Measurements from ENCODE around the gene BET1L. TPM values are rescaled to one million over a fixed set of nuclear protein-coding genes. Genes with fewer than 3 reads are reported as not detected.

The BET1L gene
- total RNA-seq, 1 experiment from 2014 or later = 89.0 TPM

DNA sequence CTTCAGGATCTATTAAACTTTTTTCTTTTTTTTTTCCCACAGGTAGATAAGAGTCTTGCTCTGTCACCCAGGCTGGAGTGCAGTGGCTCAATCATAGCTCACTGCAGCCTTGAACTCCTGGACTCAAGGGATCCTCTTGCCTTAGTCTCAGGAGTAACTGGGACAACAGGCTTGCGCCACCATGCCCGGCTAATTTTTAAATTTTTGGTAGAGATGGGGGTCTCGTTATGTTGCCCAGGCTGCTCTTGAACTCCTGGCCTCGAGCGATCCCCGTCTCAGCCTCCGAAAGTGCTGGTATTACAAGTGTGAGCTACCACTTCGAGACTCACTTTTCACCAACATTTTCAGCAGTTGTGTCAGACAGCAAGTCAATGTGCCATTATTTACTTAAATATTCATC is 28.0 kb upstream of the BET1L start:
- intact Hi-C loops (cut with micrococcal nuclease; ENCODE audit: unreplicated experiment) = no loop called here

GRCh38 chr11:232783-233565 is 25.8 kb upstream of the BET1L start:
- no peaks in the 10 kb centered on the region for H3K9me3 ChIP-seq (ENCODE audit: control insufficient read depth, insufficient read depth, low read depth, low read length)
- ChIA-PET POLR2A (no interaction called here), CTCF (no interaction called here)
- no peak for ATAC-seq
- no TSS peak for BruUV-seq (replicated peaks)
- in situ Hi-C loops (cut with HindIII; ENCODE audit: low pct_unique_long_range_greater_than_20kb, low sequenced_read_pairs) = no loop called here
- no peaks in the 10 kb centered on the region for H3K27me3 ChIP-seq (ENCODE audit: control insufficient read depth, insufficient read depth, low read length)
- TF ChIP-seq, protein P1, sequence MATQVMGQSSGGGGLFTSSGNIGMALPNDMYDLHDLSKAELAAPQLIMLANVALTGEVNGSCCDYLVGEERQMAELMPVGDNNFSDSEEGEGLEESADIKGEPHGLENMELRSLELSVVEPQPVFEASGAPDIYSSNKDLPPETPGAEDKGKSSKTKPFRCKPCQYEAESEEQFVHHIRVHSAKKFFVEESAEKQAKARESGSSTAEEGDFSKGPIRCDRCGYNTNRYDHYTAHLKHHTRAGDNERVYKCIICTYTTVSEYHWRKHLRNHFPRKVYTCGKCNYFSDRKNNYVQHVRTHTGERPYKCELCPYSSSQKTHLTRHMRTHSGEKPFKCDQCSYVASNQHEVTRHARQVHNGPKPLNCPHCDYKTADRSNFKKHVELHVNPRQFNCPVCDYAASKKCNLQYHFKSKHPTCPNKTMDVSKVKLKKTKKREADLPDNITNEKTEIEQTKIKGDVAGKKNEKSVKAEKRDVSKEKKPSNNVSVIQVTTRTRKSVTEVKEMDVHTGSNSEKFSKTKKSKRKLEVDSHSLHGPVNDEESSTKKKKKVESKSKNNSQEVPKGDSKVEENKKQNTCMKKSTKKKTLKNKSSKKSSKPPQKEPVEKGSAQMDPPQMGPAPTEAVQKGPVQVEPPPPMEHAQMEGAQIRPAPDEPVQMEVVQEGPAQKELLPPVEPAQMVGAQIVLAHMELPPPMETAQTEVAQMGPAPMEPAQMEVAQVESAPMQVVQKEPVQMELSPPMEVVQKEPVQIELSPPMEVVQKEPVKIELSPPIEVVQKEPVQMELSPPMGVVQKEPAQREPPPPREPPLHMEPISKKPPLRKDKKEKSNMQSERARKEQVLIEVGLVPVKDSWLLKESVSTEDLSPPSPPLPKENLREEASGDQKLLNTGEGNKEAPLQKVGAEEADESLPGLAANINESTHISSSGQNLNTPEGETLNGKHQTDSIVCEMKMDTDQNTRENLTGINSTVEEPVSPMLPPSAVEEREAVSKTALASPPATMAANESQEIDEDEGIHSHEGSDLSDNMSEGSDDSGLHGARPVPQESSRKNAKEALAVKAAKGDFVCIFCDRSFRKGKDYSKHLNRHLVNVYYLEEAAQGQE (IDR thresholded peaks at IDR 0.05; ENCODE audit: insufficient read depth in 1 of 2, low read depth in 2 of 2, low read length in 1 of 2) = no peak
- TF ChIP-seq TCF7L2 (IDR thresholded peaks at IDR 0.05; ENCODE audit: low read depth, low read length) = no peak
- no peak for TF ChIP-seq SIN3A (IDR thresholded peaks at IDR 0.05; ENCODE audit: borderline replicate concordance, insufficient read depth, low read depth, low read length)
- no peak for TF ChIP-seq POLR2AphosphoS5 (IDR thresholded peaks at IDR 0.05; ENCODE audit: low read depth, low read length)
- TF ChIP-seq, protein P2, sequence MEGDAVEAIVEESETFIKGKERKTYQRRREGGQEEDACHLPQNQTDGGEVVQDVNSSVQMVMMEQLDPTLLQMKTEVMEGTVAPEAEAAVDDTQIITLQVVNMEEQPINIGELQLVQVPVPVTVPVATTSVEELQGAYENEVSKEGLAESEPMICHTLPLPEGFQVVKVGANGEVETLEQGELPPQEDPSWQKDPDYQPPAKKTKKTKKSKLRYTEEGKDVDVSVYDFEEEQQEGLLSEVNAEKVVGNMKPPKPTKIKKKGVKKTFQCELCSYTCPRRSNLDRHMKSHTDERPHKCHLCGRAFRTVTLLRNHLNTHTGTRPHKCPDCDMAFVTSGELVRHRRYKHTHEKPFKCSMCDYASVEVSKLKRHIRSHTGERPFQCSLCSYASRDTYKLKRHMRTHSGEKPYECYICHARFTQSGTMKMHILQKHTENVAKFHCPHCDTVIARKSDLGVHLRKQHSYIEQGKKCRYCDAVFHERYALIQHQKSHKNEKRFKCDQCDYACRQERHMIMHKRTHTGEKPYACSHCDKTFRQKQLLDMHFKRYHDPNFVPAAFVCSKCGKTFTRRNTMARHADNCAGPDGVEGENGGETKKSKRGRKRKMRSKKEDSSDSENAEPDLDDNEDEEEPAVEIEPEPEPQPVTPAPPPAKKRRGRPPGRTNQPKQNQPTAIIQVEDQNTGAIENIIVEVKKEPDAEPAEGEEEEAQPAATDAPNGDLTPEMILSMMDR (IDR thresholded peaks at IDR 0.05) = no peak
- no peak overlapping the region for H3K27ac ChIP-seq (ENCODE audit: low read length)
- intact Hi-C loops (cut with micrococcal nuclease; ENCODE audit: unreplicated experiment) = no loop called here
- no peak overlapping the region for H3K4me3 ChIP-seq (ENCODE audit: low read depth in 2 of 2, low read length in 2 of 2)
- peaks cover 12% of the 10 kb centered on the region for H3K4me1 ChIP-seq (ENCODE audit: control insufficient read depth, insufficient read depth, low read length)
- H3K36me3 ChIP-seq (ENCODE audit: control insufficient read depth, insufficient read depth, low read length) = peaks cover 1% of the 10 kb centered on the region; the same call in 1 of the 2 replicates
- no peak for DNase-seq (ENCODE audit: low read depth, low spot score)

More for the DNA sequence above, 28.0 kb upstream of the BET1L start:
- ChIA-PET CTCF (interaction anchor here (1.7 kb wide), 1 partner anchor 19 kb away, joined by 3 read pairs; no protein-coding TSS in a partner anchor), POLR2A (interaction anchor here (0.8 kb wide), 1 partner anchor 19 kb away, joined by 3 read pairs; no protein-coding TSS in a partner anchor)
- H3K36me3 ChIP-seq (ENCODE audit: control insufficient read depth, insufficient read depth, low read length) = peaks cover 7% of the 10 kb centered on the region
- BruUV-seq (replicated peaks) = TSS peak; percentile 85
- H3K9me3 ChIP-seq (ENCODE audit: control insufficient read depth, insufficient read depth, low read depth, low read length) = no peaks in the 10 kb centered on the region
- in situ Hi-C loops (cut with HindIII; ENCODE audit: low pct_unique_long_range_greater_than_20kb, low sequenced_read_pairs) = no loop called here
- H3K27me3 ChIP-seq (ENCODE audit: control insufficient read depth, insufficient read depth, low read length) = no peaks in the 10 kb centered on the region
- ATAC-seq (no peak), DNase-seq (ENCODE audit: low read depth, low spot score) (no peak)
- H3K4me1 ChIP-seq (ENCODE audit: control insufficient read depth, insufficient read depth, low read length) = peaks cover 26% of the 10 kb centered on the region
- H3K4me3 ChIP-seq (ENCODE audit: low read depth in 2 of 2, low read length in 2 of 2) = peak overlapping the region; percentile 66 to 70
- TF ChIP-seq POLR2AphosphoS5 (IDR thresholded peaks at IDR 0.05; ENCODE audit: low read depth, low read length) (no peak), SIN3A (IDR thresholded peaks at IDR 0.05; ENCODE audit: borderline replicate concordance, insufficient read depth, low read depth, low read length) (no peak), TCF7L2 (IDR thresholded peaks at IDR 0.05; ENCODE audit: low read depth, low read length) (no peak)
- TF ChIP-seq, protein P1 (IDR thresholded peaks at IDR 0.05; ENCODE audit: insufficient read depth in 1 of 2, low read depth in 2 of 2, low read length in 1 of 2) = no peak
- TF ChIP-seq, protein P2 (IDR thresholded peaks at IDR 0.05) = no peak
- H3K27ac ChIP-seq (ENCODE audit: low read length) = peak overlapping the region; percentile 94

Data from Panc1 (cell line).